ENCODE results near the gene CARMIL1. TPM values are rescaled to one million over a fixed set of nuclear protein-coding genes. Genes with fewer than 3 reads are reported as not detected.

The CARMIL1 gene
- 20.8 TPM for total RNA-seq

DNA sequence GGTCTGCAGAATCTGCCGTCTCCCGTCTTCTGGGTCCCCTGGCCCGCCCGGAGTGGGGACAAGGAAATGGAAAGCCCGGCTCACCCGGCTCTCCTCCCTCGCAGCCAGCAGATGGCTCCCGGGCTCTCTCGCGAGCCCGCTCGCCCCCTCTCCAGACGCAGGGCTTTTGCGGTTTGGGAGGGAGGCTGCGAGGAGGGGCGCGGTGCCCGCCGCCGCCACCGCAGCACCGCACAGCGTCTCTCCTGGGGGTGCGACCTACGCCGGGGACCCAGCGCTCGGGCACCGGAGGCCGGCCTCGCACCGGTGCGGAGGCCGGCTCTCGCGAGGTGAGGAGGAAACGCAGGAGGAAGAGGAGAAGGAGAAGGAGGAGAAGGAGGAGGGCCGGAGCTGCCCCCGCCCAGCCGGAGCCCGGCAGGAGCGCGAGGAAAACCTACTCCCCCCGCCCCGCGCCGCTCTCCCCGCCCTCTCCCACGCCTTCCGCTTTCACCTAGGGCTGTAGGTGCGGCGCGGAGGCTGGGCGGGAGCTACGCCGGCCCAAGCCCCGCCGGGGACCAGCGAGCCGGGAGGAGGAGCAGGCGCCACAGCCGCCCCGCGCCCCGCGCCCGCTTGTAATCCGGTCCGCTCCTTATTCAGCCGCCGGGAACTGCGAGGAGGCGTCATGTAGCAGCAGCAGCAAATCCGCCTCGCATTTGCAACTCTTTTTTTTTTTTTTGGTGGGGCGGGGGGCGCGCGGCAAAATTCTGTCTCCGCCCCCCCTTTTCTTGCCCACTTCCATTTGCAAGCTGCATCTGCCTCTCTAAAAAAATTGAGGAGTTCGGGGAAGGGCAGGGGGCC lies at the start of gene CARMIL1:
TSS of gene CARMIL1 (plus strand) at position 461 of the 834 bp plus-strand sequence. CDS start 422 bp downstream, outside the sequence.
- intact Hi-C loops (cut with DNase I), result no loop called here
- DNase-seq (ENCODE audit: low spot score) (peak; percentile 87), ATAC-seq (peak; percentile 93)

DNA sequence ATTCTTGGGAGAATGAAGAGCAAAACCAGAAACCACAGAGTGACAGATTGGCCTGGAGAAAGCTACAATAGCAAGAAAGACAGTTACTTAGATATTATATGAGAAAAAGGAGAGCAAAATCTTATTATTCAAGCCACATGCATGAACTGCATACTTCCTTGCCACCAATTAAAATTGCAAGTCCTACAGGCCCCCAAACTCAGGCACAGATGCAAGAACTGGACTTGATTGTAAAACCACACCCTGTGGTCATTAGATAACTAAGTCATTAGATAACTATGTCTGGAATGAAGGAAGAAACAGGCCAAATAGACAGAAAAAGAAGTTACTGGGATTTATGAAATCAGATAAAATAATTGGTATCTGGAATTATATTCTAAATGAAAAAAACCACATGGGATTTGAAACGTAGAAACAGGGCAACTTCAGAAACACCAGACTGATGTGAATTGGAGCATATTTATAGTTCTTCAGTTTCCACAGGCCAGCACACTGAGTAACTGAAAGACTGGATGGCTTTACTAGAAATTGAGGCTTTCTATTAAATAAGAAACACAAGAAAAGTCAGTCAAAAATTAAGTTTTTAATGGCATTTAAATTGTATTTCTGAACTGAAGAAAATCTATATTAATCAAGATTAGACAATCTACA lies 49.4 kb upstream of the CARMIL1 start:
- ATAC-seq, result peak; percentile 38
- intact Hi-C loops (cut with DNase I), result no loop called here
- DNase-seq (ENCODE audit: low spot score), result no peak

DNA sequence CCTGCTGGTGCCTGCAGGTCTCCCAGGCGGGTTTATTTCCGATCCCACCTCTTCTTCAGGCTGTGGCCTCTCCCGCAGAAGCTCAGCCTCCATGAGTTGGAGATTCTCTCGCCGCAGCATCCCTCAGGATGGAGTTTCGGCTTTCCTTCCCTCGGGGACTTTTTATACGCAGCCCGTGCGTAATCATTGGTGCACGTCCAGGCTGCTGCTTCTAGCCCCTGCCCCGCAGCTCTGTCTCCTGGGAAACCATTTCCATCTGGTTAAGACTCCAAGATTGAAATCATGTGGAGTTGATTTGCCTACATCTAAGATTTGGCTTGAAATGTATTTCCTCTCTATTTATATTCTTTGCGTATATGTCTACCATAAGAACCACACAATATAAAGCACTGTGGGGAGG lies 46.7 kb upstream of the CARMIL1 start:
- intact Hi-C loops (cut with DNase I), result no loop called here
- ATAC-seq, result peak; percentile 88
- DNase-seq (ENCODE audit: low spot score), result peak; percentile 61

DNA sequence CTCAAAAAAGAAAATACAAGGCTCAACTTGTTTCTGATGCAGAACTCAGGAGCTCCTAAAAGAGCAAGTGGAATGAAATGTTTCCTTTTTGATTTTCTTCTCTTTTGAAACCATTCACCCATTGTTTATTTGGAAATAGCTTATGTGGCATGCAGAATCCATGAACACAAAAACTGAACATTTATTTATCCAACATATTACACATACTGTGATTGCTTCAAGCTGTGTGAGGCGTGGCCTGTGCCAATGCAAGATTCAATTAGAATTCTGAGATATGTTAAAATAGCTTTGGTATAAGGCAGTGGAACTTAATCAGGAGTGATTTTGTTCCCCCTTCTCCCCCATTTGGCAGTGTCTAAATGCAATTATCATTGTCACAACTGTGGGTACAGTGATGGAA lies 45.9 kb upstream of the CARMIL1 start:
- ATAC-seq, result no peak
- no peak for DNase-seq (ENCODE audit: low spot score)
- intact Hi-C loops (cut with DNase I), result no loop called here

DNA sequence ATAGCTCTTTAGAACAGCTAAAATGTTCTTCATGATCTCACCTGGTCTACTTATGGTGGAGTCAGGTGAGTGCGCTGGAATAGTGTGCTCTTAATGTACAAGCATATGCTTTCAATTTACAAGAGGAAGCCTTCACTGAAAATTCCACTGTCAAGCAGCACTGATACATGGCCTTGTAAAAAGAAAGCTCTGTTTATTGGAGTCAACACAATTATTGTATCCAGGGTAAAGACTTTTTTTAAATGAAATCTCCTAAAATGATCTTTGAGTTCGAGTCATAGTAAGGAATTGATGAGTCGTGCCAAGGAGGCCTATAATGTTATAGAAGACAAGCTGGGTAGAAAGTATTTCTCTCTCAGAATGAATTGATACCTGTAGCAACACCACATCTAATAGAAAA lies 41.6 kb upstream of the CARMIL1 start:
- intact Hi-C loops (cut with DNase I), result no loop called here
- ATAC-seq (no peak), DNase-seq (ENCODE audit: low spot score) (no peak)

DNA sequence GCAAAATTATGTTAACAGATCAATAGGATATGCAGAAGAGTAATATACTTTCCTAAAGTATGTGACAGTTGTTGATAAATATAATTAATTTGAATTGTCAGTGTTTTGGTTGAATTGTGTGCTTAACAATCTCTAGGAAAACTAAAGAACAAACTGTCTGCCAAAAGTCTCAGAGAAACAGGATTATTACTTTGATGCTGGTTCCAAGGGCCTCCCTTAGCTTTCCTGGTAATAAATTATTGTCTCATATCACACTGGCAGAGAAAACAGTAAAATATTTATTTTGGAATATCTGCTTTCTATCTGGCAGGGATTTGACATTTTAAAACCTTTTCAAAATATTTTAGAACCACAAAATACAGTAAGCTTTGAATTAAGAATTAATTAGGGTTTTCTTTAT lies 40.1 kb upstream of the CARMIL1 start:
- intact Hi-C loops (cut with DNase I), result no loop called here
- ATAC-seq, result no peak

DNA sequence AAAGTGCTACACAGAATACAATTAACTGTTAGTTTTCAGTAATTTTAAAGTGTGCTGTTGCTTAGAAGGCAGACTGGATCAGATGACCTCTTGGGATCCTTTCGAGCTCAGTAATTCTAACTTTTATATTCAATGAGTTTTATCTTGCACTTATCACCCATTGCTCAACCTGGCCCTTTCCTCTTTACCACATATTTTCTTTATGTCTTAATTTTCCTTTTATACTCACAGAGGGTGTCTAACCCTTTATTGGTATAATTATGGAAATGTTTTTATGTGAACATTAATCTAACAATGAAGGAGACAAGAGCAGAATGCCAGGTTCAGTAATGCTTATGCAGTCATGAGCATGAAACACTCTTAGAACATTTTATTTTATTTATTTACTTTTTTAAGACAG lies 39.7 kb upstream of the CARMIL1 start:
- intact Hi-C loops (cut with DNase I), result no loop called here
- no peak for ATAC-seq
- DNase-seq (ENCODE audit: low spot score), result no peak

More for the DNA sequence above, 40.1 kb upstream of the CARMIL1 start:
- no peak for DNase-seq (ENCODE audit: low spot score)

DNA sequence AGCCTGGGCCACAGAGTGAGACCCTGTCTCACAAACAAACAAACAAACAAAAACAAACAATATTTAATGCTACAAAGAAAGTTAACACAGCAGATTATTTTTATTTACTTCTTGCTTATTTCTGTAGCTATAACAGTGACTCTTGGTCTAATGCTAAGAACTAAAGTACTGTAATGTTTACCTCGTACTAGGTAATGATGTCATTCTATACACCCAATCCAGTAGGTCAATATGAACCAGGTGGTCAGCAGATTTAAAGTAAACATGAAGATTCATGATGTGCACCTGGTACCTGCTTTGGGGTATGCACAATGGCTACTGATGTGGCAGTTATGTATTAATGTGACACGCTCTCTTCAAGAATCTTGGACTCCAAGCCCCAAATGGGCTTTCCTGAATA lies 36.6 kb upstream of the CARMIL1 start:
- ATAC-seq (no peak), DNase-seq (ENCODE audit: low spot score) (no peak)
- intact Hi-C loops (cut with DNase I), result no loop called here

DNA sequence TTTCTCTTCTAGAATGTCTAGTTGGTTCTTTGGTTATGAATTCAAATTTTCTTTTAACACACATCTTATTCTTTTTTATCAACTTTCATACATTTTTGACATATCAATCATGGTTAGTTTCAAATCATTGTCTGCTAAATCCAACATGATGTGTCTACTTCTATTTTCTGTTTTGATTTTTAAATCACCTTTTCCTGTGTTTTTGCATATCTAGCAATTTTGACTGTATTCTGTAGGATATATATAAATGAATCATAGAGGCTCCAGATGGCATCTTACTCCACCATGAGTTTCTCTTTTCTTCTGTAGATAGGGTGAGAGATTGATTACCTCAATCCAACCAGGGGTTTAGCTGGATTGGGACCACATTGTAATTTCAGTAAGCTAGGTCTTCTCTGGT lies 34.3 kb upstream of the CARMIL1 start:
- DNase-seq (ENCODE audit: low spot score) (no peak), ATAC-seq (no peak)
- intact Hi-C loops (cut with DNase I), result no loop called here

DNA sequence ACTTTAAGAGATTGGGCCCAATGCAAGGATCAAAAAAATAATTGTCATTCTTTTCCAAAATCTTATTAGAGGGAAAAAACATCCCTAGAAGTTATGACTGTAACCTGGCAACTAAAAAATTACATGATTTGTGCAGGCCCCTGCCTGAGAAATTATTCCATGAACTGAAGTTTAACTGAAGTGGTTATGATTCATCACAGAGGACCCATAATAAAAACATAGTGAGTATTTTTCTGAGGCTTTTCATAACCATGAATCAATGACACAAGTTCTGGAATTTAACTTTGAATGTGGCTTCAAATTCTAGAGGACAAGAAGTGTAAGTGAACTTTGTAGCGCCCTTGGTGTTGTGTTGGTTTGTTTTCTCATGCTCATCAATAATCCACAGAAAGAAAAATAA lies 31.1 kb upstream of the CARMIL1 start:
- no peak for ATAC-seq
- intact Hi-C loops (cut with DNase I), result no loop called here
- DNase-seq (ENCODE audit: low spot score), result no peak

DNA sequence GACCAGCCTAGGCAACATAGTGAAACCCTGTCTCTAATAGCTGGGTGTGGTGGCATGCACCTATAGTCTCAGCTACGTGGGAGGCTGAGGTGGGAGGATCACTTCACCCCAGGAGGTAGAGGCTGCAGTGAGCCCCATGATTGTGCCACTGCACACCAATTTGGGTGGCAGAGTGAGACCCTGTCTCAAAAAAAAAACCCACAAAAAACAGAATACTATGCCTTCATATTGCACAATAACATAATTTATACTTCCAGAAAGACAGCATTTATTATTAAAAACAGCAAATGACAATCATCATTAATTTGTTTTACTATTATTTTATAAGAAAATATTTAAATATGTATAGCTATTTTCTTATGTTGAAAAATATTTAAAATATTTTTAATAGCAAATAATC lies 30.0 kb upstream of the CARMIL1 start:
- DNase-seq (ENCODE audit: low spot score) (no peak), ATAC-seq (no peak)
- intact Hi-C loops (cut with DNase I), result no loop called here

DNA sequence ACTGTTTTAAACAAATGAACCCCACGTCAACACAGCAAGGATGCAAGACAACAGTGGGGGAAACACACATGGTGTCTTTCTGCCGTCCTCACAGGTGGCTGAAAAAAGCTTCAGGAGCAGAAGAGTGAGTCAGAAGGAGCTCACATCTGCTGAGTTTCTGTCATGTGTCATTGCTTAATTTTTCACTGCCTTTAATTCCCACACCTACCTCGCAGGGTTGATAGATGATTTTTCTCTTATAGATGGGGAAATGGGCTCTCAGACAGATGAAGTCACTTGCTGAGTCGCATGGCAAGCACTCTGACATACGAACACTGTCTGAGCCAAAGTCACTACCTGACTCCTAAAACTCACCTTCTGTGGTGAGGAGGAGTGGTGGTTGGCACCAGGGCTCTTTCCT lies 28.3 kb upstream of the CARMIL1 start:
- intact Hi-C loops (cut with DNase I), result no loop called here
- DNase-seq (ENCODE audit: low spot score) (no peak), ATAC-seq (no peak)

DNA sequence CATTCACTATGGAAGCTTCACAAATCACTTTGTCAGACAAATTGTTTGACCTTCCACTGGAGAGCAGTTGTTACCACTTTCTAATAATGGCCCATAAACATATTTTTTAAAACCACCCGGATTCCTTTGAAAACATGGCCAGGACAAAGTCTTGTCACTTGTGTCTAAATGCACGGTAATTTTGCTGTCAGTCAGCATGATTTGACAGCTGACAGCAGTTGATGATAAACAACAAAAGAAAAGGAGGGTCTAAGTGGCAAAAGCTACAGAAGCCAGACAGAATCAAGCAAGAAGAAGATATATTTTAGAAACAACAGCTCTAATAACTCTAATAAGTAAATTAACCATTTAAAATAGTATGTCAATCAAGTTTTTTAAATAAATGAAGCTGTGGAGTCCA lies 27.7 kb upstream of the CARMIL1 start:
- intact Hi-C loops (cut with DNase I), result no loop called here
- ATAC-seq (no peak), DNase-seq (ENCODE audit: low spot score) (no peak)

DNA sequence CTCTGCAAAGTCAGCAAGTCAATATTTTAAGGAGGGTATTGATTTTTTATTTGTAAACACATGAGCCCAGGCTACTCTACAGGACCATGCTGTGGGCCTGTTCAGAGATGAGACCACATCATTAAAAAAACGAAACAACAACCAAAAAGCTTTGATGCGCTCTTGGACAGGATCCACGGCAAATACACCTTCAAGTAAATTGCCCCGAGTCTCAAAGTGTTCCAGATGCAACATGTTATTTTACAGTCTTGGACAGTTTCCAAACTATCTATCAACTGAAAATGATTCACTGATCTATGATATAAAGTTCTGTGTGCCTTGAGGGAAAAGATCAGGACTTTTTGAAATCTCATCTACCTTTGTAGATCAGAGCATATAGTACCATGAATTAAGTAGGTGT lies 25.8 kb upstream of the CARMIL1 start:
- DNase-seq (ENCODE audit: low spot score), result no peak
- intact Hi-C loops (cut with DNase I), result no loop called here
- ATAC-seq, result no peak

DNA sequence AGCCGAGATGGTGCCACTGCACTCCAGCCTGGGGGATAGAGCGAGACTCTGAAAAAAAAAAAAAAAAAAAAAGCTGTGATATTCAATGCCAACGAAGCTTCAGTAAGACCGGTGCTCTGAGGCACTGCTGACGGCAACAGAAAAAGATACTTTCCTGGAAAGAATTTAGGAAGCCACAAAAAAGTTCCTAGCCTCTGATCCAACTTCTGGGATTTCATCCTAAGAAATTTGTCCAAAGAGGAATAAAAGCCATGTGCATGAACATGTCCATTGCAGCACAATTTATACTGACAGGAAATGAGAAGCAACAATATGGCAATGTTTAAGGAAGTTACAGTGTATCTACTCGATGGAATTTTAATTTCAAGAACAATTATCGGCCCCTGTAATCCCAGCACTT lies 24.5 kb upstream of the CARMIL1 start:
- DNase-seq (ENCODE audit: low spot score) (no peak), ATAC-seq (no peak)
- intact Hi-C loops (cut with DNase I), result no loop called here

DNA sequence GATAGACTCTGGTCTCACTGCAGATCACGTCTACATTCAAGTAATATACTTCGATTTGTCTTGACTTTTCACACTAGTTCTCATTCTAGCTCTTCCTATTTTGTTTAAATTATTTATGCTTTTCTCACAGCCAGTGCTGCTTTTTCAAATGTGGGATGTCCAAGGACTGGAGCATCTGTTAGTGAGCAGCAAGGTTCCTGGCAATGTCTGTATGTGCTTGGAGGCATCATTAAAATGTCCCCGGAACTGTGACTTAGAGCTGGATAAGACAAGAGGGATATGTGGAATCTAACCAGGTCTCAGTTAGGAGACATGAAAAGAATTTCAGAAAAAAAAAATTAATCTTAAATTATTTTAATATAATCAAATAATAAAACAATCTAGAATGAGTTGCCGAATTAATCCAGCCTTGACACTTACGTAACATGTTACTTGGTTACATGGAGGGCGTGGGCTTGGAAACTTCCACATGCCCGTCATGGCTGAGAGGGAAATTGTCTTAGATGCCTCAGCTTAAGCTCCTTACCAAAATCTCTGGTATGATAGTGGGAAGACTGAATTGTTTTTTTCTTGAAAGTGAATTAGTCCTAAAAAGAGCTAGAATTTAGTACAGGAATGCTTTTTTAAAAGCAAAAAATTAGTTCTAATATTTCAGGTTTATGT lies 21.4 kb upstream of the CARMIL1 start:
- DNase-seq (ENCODE audit: low spot score), result no peak
- no peak for ATAC-seq
- intact Hi-C loops (cut with DNase I), result no loop called here

DNA sequence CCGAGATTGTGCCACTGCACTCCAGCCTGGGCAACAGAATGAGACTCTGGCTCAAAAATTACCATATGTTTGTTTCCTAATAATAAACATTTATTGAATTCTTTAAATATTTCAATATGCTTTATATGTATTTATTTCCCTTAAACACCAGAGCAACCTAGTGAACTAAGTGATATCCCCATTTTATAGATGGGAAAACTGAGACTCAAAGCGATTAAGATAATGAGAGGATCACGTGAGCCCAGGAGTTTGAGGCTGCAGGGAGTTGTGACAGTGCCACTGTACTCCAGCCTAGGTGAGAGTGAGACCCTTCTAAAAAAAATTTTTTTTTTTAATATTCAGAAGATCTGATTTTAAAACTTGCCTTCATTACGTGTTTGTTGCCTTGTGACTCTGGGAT lies 19.4 kb upstream of the CARMIL1 start:
- DNase-seq (ENCODE audit: low spot score), result no peak
- intact Hi-C loops (cut with DNase I), result no loop called here

DNA sequence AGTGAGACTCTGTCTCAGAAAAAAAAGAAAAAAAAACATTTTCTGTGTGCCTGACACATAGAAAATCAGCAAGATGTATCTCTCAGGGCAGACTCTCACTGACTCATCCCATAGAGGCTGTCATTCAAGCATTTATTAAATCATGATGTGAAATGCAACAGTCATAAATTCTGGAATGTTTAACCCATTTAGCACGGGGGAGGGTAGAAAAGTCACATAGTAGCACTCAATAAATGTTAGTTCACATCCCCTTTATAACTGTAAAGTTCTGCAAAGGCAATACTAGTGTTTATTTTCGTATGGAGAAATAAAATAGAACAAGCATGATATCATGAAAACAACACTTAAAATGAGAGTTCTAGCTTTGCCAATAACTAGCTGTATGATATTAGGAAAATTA lies 15.5 kb upstream of the CARMIL1 start:
- intact Hi-C loops (cut with DNase I), result no loop called here
- ATAC-seq (no peak), DNase-seq (ENCODE audit: low spot score) (no peak)

More for the DNA sequence above, 19.4 kb upstream of the CARMIL1 start:
- ATAC-seq, result no peak

DNA sequence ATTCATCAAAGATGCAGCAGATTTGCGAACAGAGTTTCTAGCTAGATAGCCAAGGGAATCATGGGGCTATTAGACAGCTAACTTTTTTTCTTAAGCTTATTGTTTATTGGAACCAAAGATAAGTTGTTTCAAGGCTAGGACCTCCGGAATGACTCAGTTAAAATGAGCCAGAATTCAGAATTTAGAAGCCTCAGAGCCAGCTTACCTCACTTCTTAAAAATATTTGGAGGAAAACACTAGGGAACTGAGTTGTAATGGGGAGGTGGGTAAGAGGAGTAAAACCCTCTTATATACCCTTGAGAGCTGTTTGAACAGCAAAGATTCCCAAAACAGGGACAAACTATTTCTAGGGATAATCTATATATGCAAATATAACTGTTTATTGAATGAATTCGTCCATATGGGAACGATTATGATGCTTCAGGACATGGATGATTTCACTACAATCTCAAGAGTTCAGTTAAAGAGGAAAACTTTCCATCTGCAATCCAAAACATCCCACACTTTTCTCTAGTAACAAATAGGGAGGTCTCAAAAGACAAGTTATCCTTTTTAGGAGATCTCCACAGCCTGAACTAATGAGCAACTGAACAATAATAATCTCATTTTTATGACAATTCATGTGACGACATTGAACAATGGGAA lies 12.6 kb upstream of the CARMIL1 start:
- peak; percentile 85 for ATAC-seq
- intact Hi-C loops (cut with DNase I), result loop anchor here (5.0 kb wide), 1 partner anchor 226 kb away; no protein-coding TSS in a partner anchor
- DNase-seq (ENCODE audit: low spot score), result no peak

DNA sequence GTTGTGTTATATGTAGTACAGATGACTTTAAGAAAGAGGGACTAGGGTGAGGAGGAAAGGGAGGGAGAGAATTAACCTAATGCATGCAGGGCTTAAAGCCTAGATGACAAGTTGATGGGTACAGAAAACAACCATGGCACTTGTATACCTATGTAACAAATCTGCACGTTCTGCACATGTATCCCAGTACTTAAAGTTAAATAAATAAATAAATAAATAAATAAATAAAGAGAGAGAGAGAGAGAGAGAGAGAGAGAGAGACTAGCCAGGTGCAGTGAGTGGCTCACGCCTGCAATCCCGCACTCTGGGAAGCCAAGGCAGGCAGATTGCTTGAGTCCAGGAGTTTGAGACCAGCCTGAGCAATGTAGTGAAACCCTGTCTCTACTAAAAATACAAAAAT lies 11.5 kb upstream of the CARMIL1 start:
- intact Hi-C loops (cut with DNase I), result loop anchor here (5.0 kb wide), 1 partner anchor 225 kb away; no protein-coding TSS in a partner anchor
- ATAC-seq (no peak), DNase-seq (ENCODE audit: low spot score) (no peak)

Measured in sciatic nerve (tissue), 2 donors.